Psoas muscle (tissue), 8 donors: Measurements from ENCODE around the gene SLC4A1AP. TPM values are rescaled to one million over a fixed set of nuclear protein-coding genes. Genes with fewer than 3 reads are reported as not detected.

Source experiments
- ATAC-seq, 4 donors: fragments of 200-7000 bp; cut with Tn5 transposase; one replicate each; pipeline ENCODE4 v1.9.1; 2020; ENCODE audit warnings: moderate library complexity in 3 of 4, mild to moderate bottlenecking in 2 of 4
- DNase-seq, 2 donors: peaks; one replicate each; pipeline ENCODE4 v3.0.0-alpha.2; 2020
- H3K27ac ChIP-seq: fragments of 200-600 bp; one replicate; pipeline ENCODE4 v1.8.0; 2022
- H3K27me3 ChIP-seq, 3 donors: fragments of 200-600 bp in 1 of 3; one replicate each; pipeline versions ENCODE4 v1.6.1 to v1.8.0; 2013 to 2022; ENCODE audit warnings: low read length in 2 of 3, mild to moderate bottlenecking in 2 of 3, moderate library complexity in 1 of 3; ENCODE audit not compliant: insufficient read depth in 3 of 3
- H3K36me3 ChIP-seq, 2 donors: fragments of 200-600 bp in 1 of 2; one replicate each; pipeline versions ENCODE4 v1.6.1 to v1.8.0; 2013 to 2022; ENCODE audit warnings: low read depth in 1 of 2, mild to moderate bottlenecking in 1 of 2, moderate library complexity in 1 of 2; ENCODE audit not compliant: insufficient read depth in 1 of 2
- H3K4me1 ChIP-seq: fragments of 200-600 bp; one replicate; pipeline ENCODE4 v1.8.0; 2022
- H3K4me3 ChIP-seq: fragments of 200-600 bp; one replicate; pipeline ENCODE4 v1.8.0; 2022; ENCODE audit warnings: mild to moderate bottlenecking
- H3K9me3 ChIP-seq: fragments of 200-600 bp; one replicate; pipeline ENCODE4 v1.8.0; 2022
- WGBS, 3 donors: extraction: QIAGEN DNeasy Blood & Tissue Kit; methylation state at CpG; one replicate each; pipeline versions ENCODE4 v1.1.6 to v1.1.7; 2013; 5-methylcytosine and 5-hydroxymethylcytosine counted together
- intact Hi-C, 2 donors: fragments of 100-400 bp; cut with DNase I; formaldehyde crosslinking; loops; one replicate each; pipeline versions ENCODE4 v1.11.0 to v1.14.2; 2022
- polyA plus RNA-seq, 3 donors: library from polyadenylated mRNA; stranded (reverse); fragments of 200-250 nt; gene quantifications; one replicate each; pipeline ENCODE4 v1.2.3, GENCODE V29; 2013
- total RNA-seq, 4 donors: library from RNA; stranded (reverse); fragmentation: NEBNext Ultra II Directional in 2 of 4; extraction: Animal tissue kit (Norgen Biotek cat#: 25700) in 2 of 4; gene quantifications; one replicate each; pipeline versions ENCODE4 v1.2.1 to v1.2.4, GENCODE V29; 2021 to 2023
- TF ChIP-seq, protein P1 (sequence below): fragments of 200-600 bp; IDR thresholded peaks from one replicate; pipeline ENCODE4 v1.8.0; 2022; ENCODE audit warnings: antibody characterized with exemption
- donor health status: healthy with polysubstance abuse.
- donor health status: DM: no; HTN: no; CAD: no; lungs with moderate emphysema.
- donor health status: Bipolar disorder and iron deficiency.
- donor health status: healthy.
- donor health status: DM: yes; HTN: yes; CAD: no.
- donor health status: DM: no; HTN: no; CAD: no.
- donor health status: DM: no; HTN: no; CAD: no.
- donor health status: DM: yes; HTN: yes; CAD: no.

The SLC4A1AP gene
- total and polyA plus RNA-seq, 7 donors, result 20.5 to 44.8 (median 26.7) TPM

DNA sequence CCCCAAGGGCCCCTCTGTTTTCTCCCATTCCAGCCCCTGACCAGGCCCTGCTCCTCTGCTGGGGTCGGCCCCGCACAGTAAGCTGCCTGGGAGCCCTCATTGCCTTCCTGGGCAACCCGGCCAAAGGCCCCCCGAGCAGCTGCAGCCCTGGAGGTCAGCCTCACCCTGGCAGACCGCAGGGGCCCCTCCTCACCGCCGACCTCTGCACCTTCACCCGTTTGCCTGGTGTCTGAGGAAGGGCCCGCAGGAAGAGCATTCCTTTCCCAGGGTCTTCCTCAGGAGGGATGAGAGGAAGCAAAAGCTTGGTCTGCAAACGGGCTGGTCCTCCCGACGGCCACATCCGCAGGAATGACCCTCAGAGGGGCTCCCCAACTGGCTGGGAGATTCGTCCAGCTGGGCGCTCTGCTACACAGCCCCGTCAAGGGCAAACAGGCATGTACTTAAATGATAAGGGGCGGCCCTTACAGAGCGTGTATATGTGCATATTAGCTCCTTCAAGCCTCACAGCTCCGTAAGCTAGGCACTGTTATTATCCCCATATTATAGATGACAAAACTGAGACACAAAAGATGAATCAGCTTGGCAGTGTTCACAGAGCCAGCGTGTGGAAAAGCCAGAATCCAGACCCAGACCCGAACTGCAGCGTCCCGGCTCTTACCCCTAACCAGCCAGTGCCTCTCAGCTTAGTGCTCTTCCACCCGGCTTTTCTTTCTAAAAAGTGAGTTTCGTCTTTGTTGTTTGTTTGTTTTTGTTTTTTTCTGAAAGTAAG, 52.8 kb downstream of the SLC4A1AP start:
- peak overlapping the region; percentile 95 for H3K27ac ChIP-seq
- peak in 1 of 4 donors; percentile 2 for ATAC-seq

GRCh38 chr2:27717070-27717795, 53.5 kb downstream of the SLC4A1AP start:
- Histone ChIP-seq H3K27ac (peak overlapping the region; percentile 95), H3K9me3 (no peaks in the 10 kb centered on the region), H3K4me3 (peak overlapping the region; percentile 67), H3K27me3 (no peaks in the 10 kb centered on the region), H3K4me1 (peaks cover 20% of the 10 kb centered on the region), H3K36me3 (no peaks in the 10 kb centered on the region)
- TF ChIP-seq, protein P1, sequence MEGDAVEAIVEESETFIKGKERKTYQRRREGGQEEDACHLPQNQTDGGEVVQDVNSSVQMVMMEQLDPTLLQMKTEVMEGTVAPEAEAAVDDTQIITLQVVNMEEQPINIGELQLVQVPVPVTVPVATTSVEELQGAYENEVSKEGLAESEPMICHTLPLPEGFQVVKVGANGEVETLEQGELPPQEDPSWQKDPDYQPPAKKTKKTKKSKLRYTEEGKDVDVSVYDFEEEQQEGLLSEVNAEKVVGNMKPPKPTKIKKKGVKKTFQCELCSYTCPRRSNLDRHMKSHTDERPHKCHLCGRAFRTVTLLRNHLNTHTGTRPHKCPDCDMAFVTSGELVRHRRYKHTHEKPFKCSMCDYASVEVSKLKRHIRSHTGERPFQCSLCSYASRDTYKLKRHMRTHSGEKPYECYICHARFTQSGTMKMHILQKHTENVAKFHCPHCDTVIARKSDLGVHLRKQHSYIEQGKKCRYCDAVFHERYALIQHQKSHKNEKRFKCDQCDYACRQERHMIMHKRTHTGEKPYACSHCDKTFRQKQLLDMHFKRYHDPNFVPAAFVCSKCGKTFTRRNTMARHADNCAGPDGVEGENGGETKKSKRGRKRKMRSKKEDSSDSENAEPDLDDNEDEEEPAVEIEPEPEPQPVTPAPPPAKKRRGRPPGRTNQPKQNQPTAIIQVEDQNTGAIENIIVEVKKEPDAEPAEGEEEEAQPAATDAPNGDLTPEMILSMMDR, result no peak
- ATAC-seq, result peak; percentile 25 to 45 (median 42)
- intact Hi-C loops, result no loop called here
- peak in 1 of 2 donors; percentile 37 for DNase-seq
- 36 to 52% (median 38%) methylated on average over 9 of the region's 9 CpGs for WGBS, 3 donors

More for the DNA sequence above, 52.8 kb downstream of the SLC4A1AP start:
- peaks cover 17% of the 10 kb centered on the region for H3K4me1 ChIP-seq
- H3K4me3 ChIP-seq, result peak overlapping the region; percentile 67
- no peaks in the 10 kb centered on the region for H3K27me3 ChIP-seq
- WGBS, 3 donors, result 51 to 57% (median 57%) methylated on average over 25 of the region's 25 CpGs
- no peak for DNase-seq
- H3K36me3 ChIP-seq, result no peaks in the 10 kb centered on the region
- TF ChIP-seq, protein P1, result no peak
- intact Hi-C loops, result no loop called here
- H3K9me3 ChIP-seq, result no peaks in the 10 kb centered on the region

- Histone ChIP-seq H3K27ac (peak overlapping the region; percentile 65), H3K36me3 (no peaks in the 10 kb centered on the region), H3K4me3 (no peak overlapping the region), H3K9me3 (no peaks in the 10 kb centered on the region), H3K4me1 (peaks cover 20% of the 10 kb centered on the region), H3K27me3 (no peaks in the 10 kb centered on the region)
- WGBS, 3 donors, result 40 to 54% (median 46%) methylated on average over 6 to 7 of the region's 7 CpGs
- ATAC-seq, result peak; percentile 45 to 72 (median 63)
- TF ChIP-seq, protein P1, result no peak
- intact Hi-C loops, result loop anchor here in 1 of 2 donors (5.0 kb wide), 1 partner anchor 52 kb away; the partner anchor contains the start of gene MRPL33
- DNase-seq, result peak in 1 of 2 donors; percentile 60
Observed at GRCh38 chr2:27720004-27720551, 56.4 kb downstream of the SLC4A1AP start.

DNA sequence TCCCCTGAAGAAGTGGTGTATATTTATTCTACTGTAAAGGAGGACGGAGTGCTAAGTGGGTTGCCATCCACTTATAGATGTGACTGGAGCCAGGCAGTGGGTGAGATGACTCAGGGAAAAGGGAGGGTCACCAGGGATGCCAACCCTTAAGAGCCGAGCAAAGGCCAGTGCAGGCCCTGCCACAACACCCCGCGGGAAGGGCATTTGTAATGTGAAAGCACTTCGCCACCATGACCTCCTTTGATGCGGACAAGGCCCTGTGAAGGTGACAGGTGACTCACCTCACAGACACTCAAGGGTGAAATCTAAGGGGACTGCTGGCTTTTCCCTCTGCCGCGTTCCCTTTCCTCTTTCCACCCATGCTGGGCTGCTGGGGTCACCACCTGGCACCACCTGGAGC, 57.6 kb downstream of the SLC4A1AP start:
- ATAC-seq, result peak; percentile 41 to 58 (median 50)
- intact Hi-C loops, result loop anchor here in 1 of 2 donors (5.0 kb wide), 1 partner anchor 51 kb away; the partner anchor contains the start of gene MRPL33
- no peak for DNase-seq
- WGBS, 3 donors, result 60 to 76% (median 69%) methylated on average over 7 to 8 of the region's 8 CpGs
- Histone ChIP-seq H3K4me3 (no peak overlapping the region), H3K36me3 (no peaks in the 10 kb centered on the region), H3K9me3 (no peaks in the 10 kb centered on the region), H3K27me3 (no peaks in the 10 kb centered on the region), H3K4me1 (peaks cover 17% of the 10 kb centered on the region), H3K27ac (peak overlapping the region; percentile 58)
- TF ChIP-seq, protein P1, result no peak
